Mesendoderm (in vitro differentiated cells): Measurements from ENCODE around the gene TM2D1.
"Not testable (repeated sequence)": the region's sequence is repeated elsewhere in the genome, so short reads cannot be mapped to it uniquely, and the experiment has no call there.

ENCODE experiments used
- DNase-seq: peaks from one replicate; pipeline ENCODE4 v3.0.0; 2013
- H2AK5ac ChIP-seq: 2 replicates; pipeline ENCODE4 v1.6.1; 2013; ENCODE audit warnings: low read length, inconsistent platforms
- H2BK120ac ChIP-seq: 2 replicates; pipeline ENCODE4 v1.6.1; 2013; ENCODE audit warnings: low read depth, mild to moderate bottlenecking, low read length, moderate library complexity, mixed read lengths
- H2BK15ac ChIP-seq: replicated peaks from 2 replicates; pipeline ENCODE4 v1.6.1; 2013; ENCODE audit warnings: low read depth, mild to moderate bottlenecking, moderate library complexity
- H2BK5ac ChIP-seq: 2 replicates; pipeline ENCODE4 v1.6.1; 2013; ENCODE audit warnings: low read length, inconsistent platforms
- H3K18ac ChIP-seq: 2 replicates; pipeline ENCODE4 v1.6.1; 2013; ENCODE audit warnings: mild to moderate bottlenecking, low read length, mixed read lengths
- H3K23ac ChIP-seq: one replicate; pipeline ENCODE4 v1.6.1; 2013; ENCODE audit warnings: low read length
- H3K27ac ChIP-seq: 2 replicates; pipeline ENCODE4 v1.5.1; 2013; ENCODE audit warnings: low read depth, mild to moderate bottlenecking, inconsistent platforms, low read length, moderate library complexity
- H3K27me3 ChIP-seq: 2 replicates; pipeline ENCODE4 v1.6.1; 2013; ENCODE audit warnings: low read length, control low read depth, mild to moderate bottlenecking, inconsistent platforms; ENCODE audit not compliant: insufficient read depth, poor library complexity
- H3K36me3 ChIP-seq: 2 replicates; pipeline ENCODE4 v1.6.1; 2013; ENCODE audit warnings: low read length, inconsistent platforms; ENCODE audit not compliant: control insufficient read depth, insufficient read depth
- H3K4ac ChIP-seq: one replicate; pipeline ENCODE4 v1.6.1; 2013; ENCODE audit warnings: low read depth, mild to moderate bottlenecking, low read length, moderate library complexity
- H3K4me1 ChIP-seq: 2 replicates; pipeline ENCODE4 v1.6.1; 2013; ENCODE audit warnings: low read depth, low read length, inconsistent platforms; ENCODE audit not compliant: control insufficient read depth
- H3K4me2 ChIP-seq: 2 replicates; pipeline ENCODE4 v1.6.1; 2013; ENCODE audit warnings: low read length
- H3K4me3 ChIP-seq: 2 replicates; pipeline ENCODE4 v1.5.1; 2013; ENCODE audit warnings: mild to moderate bottlenecking, low read length
- H3K56ac ChIP-seq: one replicate; pipeline ENCODE4 v1.6.1; 2013; ENCODE audit warnings: low read length
- H3K79me1 ChIP-seq: 2 replicates; pipeline ENCODE4 v1.6.1; 2013; ENCODE audit warnings: low read length, inconsistent platforms
- H3K79me2 ChIP-seq: 2 replicates; pipeline ENCODE4 v1.6.1; 2013; ENCODE audit warnings: mild to moderate bottlenecking, low read length; ENCODE audit not compliant: control insufficient read depth, insufficient read depth
- H3K9ac ChIP-seq: 2 replicates; pipeline ENCODE4 v1.6.1; 2013; ENCODE audit warnings: low read length, inconsistent platforms
- H4K5ac ChIP-seq: one replicate; pipeline ENCODE4 v1.6.1; 2013; ENCODE audit warnings: low read length
- H4K8ac ChIP-seq: one replicate; pipeline ENCODE4 v1.6.1; 2013; ENCODE audit warnings: low read depth, mild to moderate bottlenecking, control low read depth, low read length, moderate library complexity
- WGBS: extraction: QIAGEN DNeasy Blood & Tissue Kit; methylation state at CpG from one replicate; pipeline ENCODE4 v1.1.7; 2013; ENCODE audit warnings: low lambda C conversion rate, missing lambda C conversion rate; ENCODE audit not compliant: insufficient coverage; ENCODE audit errors: extremely low coverage; 5-methylcytosine and 5-hydroxymethylcytosine counted together

TM2D1 gene

GRCh38 chr1:61732726-61733125, 7.8 kb upstream of the TM2D1 start:
- WGBS, result no CpG with 5 or more reads among the region's 3 CpGs
- Histone ChIP-seq H3K56ac (no peak overlapping the region), H3K27ac (no peak overlapping the region)

GRCh38 chr1:61730679-61731078, 5.7 kb upstream of the TM2D1 start:
- not testable (repeated sequence) for H3K4ac ChIP-seq, H2BK15ac ChIP-seq, H3K4me1 ChIP-seq, H3K4me2 ChIP-seq, H4K5ac ChIP-seq, H3K79me2 ChIP-seq, H3K18ac ChIP-seq, H3K56ac ChIP-seq, H3K27ac ChIP-seq, H3K9ac ChIP-seq, H2AK5ac ChIP-seq, H2BK5ac ChIP-seq, DNase-seq, H3K36me3 ChIP-seq, H2BK120ac ChIP-seq, H3K79me1 ChIP-seq, H3K4me3 ChIP-seq, H3K27me3 ChIP-seq, H4K8ac ChIP-seq, H3K23ac ChIP-seq
- no CpG with 5 or more reads among the region's 1 CpG for whole genome bisulfite sequencing

More at GRCh38 chr1:61732726-61733125, 7.8 kb upstream of the TM2D1 start:
- no peak for DNase-seq
- Histone ChIP-seq H3K4ac (no peak overlapping the region), H3K4me2 (no peak overlapping the region), H4K8ac (no peak overlapping the region), H3K36me3 (no peaks in the 10 kb centered on the region), H3K23ac (no peak overlapping the region), H2AK5ac (no peak overlapping the region), H3K27me3 (no peaks in the 10 kb centered on the region), H2BK5ac (no peak overlapping the region), H3K18ac (no peak overlapping the region), H3K4me3 (no peak overlapping the region), H3K9ac (no peak overlapping the region), H2BK15ac (no peak overlapping the region), H4K5ac (no peak overlapping the region), H2BK120ac (no peak overlapping the region), H3K79me2 (no peaks in the 10 kb centered on the region), H3K79me1 (no peaks in the 10 kb centered on the region), H3K4me1 (no peaks in the 10 kb centered on the region)

- H3K4me1 ChIP-seq, result no peaks in the 10 kb centered on the region
- no peak overlapping the region for H3K4me2 ChIP-seq
- H3K79me2 ChIP-seq, result peaks cover 10% of the 10 kb centered on the region
- H3K56ac ChIP-seq, result no peak overlapping the region
- H2AK5ac ChIP-seq, result no peak overlapping the region
- H3K18ac ChIP-seq, result no peak overlapping the region
- no peak overlapping the region for H3K4me3 ChIP-seq
- no peak overlapping the region for H2BK120ac ChIP-seq
- no peak overlapping the region for H4K5ac ChIP-seq
- no peak overlapping the region for H3K23ac ChIP-seq
- H3K27ac ChIP-seq, result no peak overlapping the region
- no peak for DNase-seq
- no peaks in the 10 kb centered on the region for H3K36me3 ChIP-seq
- H2BK15ac ChIP-seq, result no peak overlapping the region
- H2BK5ac ChIP-seq, result no peak overlapping the region
- WGBS, result no CpG with 5 or more reads among the region's 3 CpGs
- H3K9ac ChIP-seq, result no peak overlapping the region
- no peak overlapping the region for H3K4ac ChIP-seq
- no peaks in the 10 kb centered on the region for H3K27me3 ChIP-seq
- peaks cover 3% of the 10 kb centered on the region for H3K79me1 ChIP-seq
- no peak overlapping the region for H4K8ac ChIP-seq
Observed at GRCh38 chr1:61727544-61727943, 2.6 kb upstream of the TM2D1 start.

GRCh38 chr1:61724506-61724812, 482 bp downstream of the TM2D1 start:
- no peak for DNase-seq
- peak overlapping the region; percentile 39 for H3K27ac ChIP-seq

GRCh38 chr1:61718996-61719663, 5.8 kb downstream of the TM2D1 start:
- H3K23ac ChIP-seq, H4K5ac ChIP-seq, H3K36me3 ChIP-seq, H2BK5ac ChIP-seq, H3K4ac ChIP-seq, H2BK120ac ChIP-seq, H3K79me1 ChIP-seq, DNase-seq, H3K4me1 ChIP-seq, H3K27me3 ChIP-seq, H3K79me2 ChIP-seq, H3K56ac ChIP-seq, H2BK15ac ChIP-seq, H4K8ac ChIP-seq, H3K4me2 ChIP-seq, H3K9ac ChIP-seq, H3K18ac ChIP-seq, H2AK5ac ChIP-seq, H3K27ac ChIP-seq, H3K4me3 ChIP-seq: not testable (repeated sequence)
- no CpG with 5 or more reads among the region's 8 CpGs for WGBS

More at GRCh38 chr1:61724506-61724812, 482 bp downstream of the TM2D1 start:
- H3K79me1 ChIP-seq, result peaks cover 3% of the 10 kb centered on the region
- no peak overlapping the region for H3K23ac ChIP-seq
- H3K27me3 ChIP-seq, result no peaks in the 10 kb centered on the region
- H3K36me3 ChIP-seq, result no peaks in the 10 kb centered on the region
- WGBS, result no CpG with 5 or more reads among the region's 3 CpGs
- H3K79me2 ChIP-seq, result peaks cover 10% of the 10 kb centered on the region
- H3K4ac ChIP-seq, result no peak overlapping the region
- no peak overlapping the region for H4K5ac ChIP-seq
- peak overlapping the region; percentile 53 for H3K4me2 ChIP-seq
- H4K8ac ChIP-seq, result no peak overlapping the region
- H3K9ac ChIP-seq, result peak overlapping the region; percentile 97
- H3K4me3 ChIP-seq, result peak overlapping the region; percentile 77
- H2BK5ac ChIP-seq, result no peak overlapping the region
- no peaks in the 10 kb centered on the region for H3K4me1 ChIP-seq
- no peak overlapping the region for H2BK120ac ChIP-seq
- no peak overlapping the region for H2BK15ac ChIP-seq
- H2AK5ac ChIP-seq, result no peak overlapping the region
- H3K56ac ChIP-seq, result peak overlapping the region; percentile 97
- peak overlapping the region; percentile 28 for H3K18ac ChIP-seq

GRCh38 chr1:61711969-61712368, 13.0 kb downstream of the TM2D1 start:
- H3K79me1 ChIP-seq, result no peaks in the 10 kb centered on the region
- H3K4ac ChIP-seq, result no peak overlapping the region
- no peaks in the 10 kb centered on the region for H3K79me2 ChIP-seq
- no peak overlapping the region for H3K27ac ChIP-seq
- H4K5ac ChIP-seq, result no peak overlapping the region
- H2BK5ac ChIP-seq, result no peak overlapping the region
- no peak overlapping the region for H3K23ac ChIP-seq
- H3K56ac ChIP-seq, result no peak overlapping the region
- H2BK15ac ChIP-seq, result no peak overlapping the region
- H3K36me3 ChIP-seq, result no peaks in the 10 kb centered on the region
- no peaks in the 10 kb centered on the region for H3K4me1 ChIP-seq
- H3K27me3 ChIP-seq, result no peaks in the 10 kb centered on the region
- H3K18ac ChIP-seq, result no peak overlapping the region
- no peak overlapping the region for H3K4me2 ChIP-seq
- no peak for DNase-seq
- no peak overlapping the region for H2BK120ac ChIP-seq
- no peak overlapping the region for H4K8ac ChIP-seq
- H3K4me3 ChIP-seq, result no peak overlapping the region
- no peak overlapping the region for H3K9ac ChIP-seq
- H2AK5ac ChIP-seq, result no peak overlapping the region
